ENCODE data around the gene LGMN.
A peak's percentile ranks its signal among the peaks of the same experiment; 100 is the strongest.
"Not testable (repeated sequence)": the region's sequence is repeated elsewhere in the genome, so short reads cannot be mapped to it uniquely, and the experiment has no call there.

Gene LGMN

GRCh38 chr14:92759679-92760523 lies 11.5 kb upstream of the LGMN start:
- DNase-seq = no peak

GRCh38 chr14:92759300-92759678 lies 10.9 kb upstream of the LGMN start:
- peak; percentile 70 for DNase-seq

GRCh38 chr14:92756446-92756845 lies 8.0 kb upstream of the LGMN start:
- DNase-seq = no peak

GRCh38 chr14:92755495-92755894 lies 7.1 kb upstream of the LGMN start:
- no peak for DNase-seq

GRCh38 chr14:92754966-92755365 lies 6.5 kb upstream of the LGMN start:
- DNase-seq = peak; percentile 37

- DNase-seq = no peak
These were observed 4.8 kb upstream of the LGMN start for GRCh38 chr14:92753250-92753649.

GRCh38 chr14:92751819-92752218 lies 3.4 kb upstream of the LGMN start:
- DNase-seq = no peak

- no peak for DNase-seq
These were observed 2.6 kb upstream of the LGMN start for GRCh38 chr14:92750994-92751400.

- DNase-seq = not testable (repeated sequence)
These were observed 1.8 kb upstream of the LGMN start for GRCh38 chr14:92750222-92750728.

- no peak for DNase-seq
These were observed 647 bp downstream of the LGMN start for GRCh38 chr14:92747701-92748258.

GRCh38 chr14:92744198-92744597 lies 4.2 kb downstream of the LGMN start:
- DNase-seq = no peak

GRCh38 chr14:92740440-92740839 lies 8.0 kb downstream of the LGMN start:
- no peak for DNase-seq

GRCh38 chr14:92737619-92738188 lies 10.7 kb downstream of the LGMN start:
- no peak for DNase-seq

GRCh38 chr14:92737206-92737605 lies 11.2 kb downstream of the LGMN start:
- no peak for DNase-seq

- DNase-seq = no peak
These were observed 13.1 kb downstream of the LGMN start for GRCh38 chr14:92735344-92735743.

GRCh38 chr14:92734618-92735017 lies 13.8 kb downstream of the LGMN start:
- no peak for DNase-seq

GRCh38 chr14:92733007-92733406 lies 15.4 kb downstream of the LGMN start:
- no peak for DNase-seq

GRCh38 chr14:92731622-92732115 lies 16.8 kb downstream of the LGMN start:
- no peak for DNase-seq

- no peak for DNase-seq
These were observed 18.6 kb downstream of the LGMN start for GRCh38 chr14:92729634-92730358.

- peak; percentile 19 for DNase-seq
These were observed 19.6 kb downstream of the LGMN start for GRCh38 chr14:92728759-92729364.

GRCh38 chr14:92726933-92727262 lies 21.5 kb downstream of the LGMN start:
- DNase-seq = no peak

- DNase-seq = no peak
These were observed 22.1 kb downstream of the LGMN start for GRCh38 chr14:92726135-92726932.
